Skeletal muscle tissue (tissue), 4 donors: ENCODE measurements around the gene FUOM. TPM values are rescaled to one million over a fixed set of nuclear protein-coding genes. Genes with fewer than 3 reads are reported as not detected.

ENCODE experiments used
- H3K27ac ChIP-seq: one replicate; pipeline ENCODE4 v1.7.0; 2013; ENCODE audit warnings: mild to moderate bottlenecking, low read depth, low read length, inconsistent platforms
- H3K27me3 ChIP-seq, 3 donors: one replicate each; pipeline ENCODE4 v1.7.0; 2013; ENCODE audit warnings: low read length in 3 of 3; ENCODE audit not compliant: control insufficient read depth in 3 of 3, insufficient read depth in 3 of 3
- H3K36me3 ChIP-seq, 3 donors: one replicate each; pipeline ENCODE4 v1.7.0; 2013; ENCODE audit warnings: low read length in 3 of 3; ENCODE audit not compliant: control insufficient read depth in 3 of 3, insufficient read depth in 3 of 3
- H3K4me1 ChIP-seq, 3 donors: one replicate each; pipeline ENCODE4 v1.7.0; 2013; ENCODE audit warnings: low read length in 3 of 3, mild to moderate bottlenecking in 3 of 3; ENCODE audit not compliant: control insufficient read depth in 3 of 3, insufficient read depth in 3 of 3
- H3K4me3 ChIP-seq, 3 donors: one replicate each; pipeline ENCODE4 v1.7.0; 2013; ENCODE audit warnings: low read length in 3 of 3
- H3K9ac ChIP-seq, 3 donors: one replicate each; pipeline ENCODE4 v1.7.0; 2013; ENCODE audit warnings: low read length in 3 of 3, mild to moderate bottlenecking in 3 of 3, moderate library complexity in 2 of 3, low read depth in 1 of 3
- H3K9me3 ChIP-seq, 3 donors: one replicate each; pipeline ENCODE4 v1.7.0; 2013; ENCODE audit warnings: low read length in 3 of 3; ENCODE audit not compliant: control insufficient read depth in 3 of 3
- total RNA-seq: library from RNA; depleted of rRNA; stranded (reverse); fragments of >200 nt; gene quantifications from one replicate; pipeline ENCODE4 v1.2.3, GENCODE V29; 2014
- donor health status: Osteomylitis.

FUOM gene
- total RNA-seq, 1 donor from 2014 or later: 9.4 TPM

DNA sequence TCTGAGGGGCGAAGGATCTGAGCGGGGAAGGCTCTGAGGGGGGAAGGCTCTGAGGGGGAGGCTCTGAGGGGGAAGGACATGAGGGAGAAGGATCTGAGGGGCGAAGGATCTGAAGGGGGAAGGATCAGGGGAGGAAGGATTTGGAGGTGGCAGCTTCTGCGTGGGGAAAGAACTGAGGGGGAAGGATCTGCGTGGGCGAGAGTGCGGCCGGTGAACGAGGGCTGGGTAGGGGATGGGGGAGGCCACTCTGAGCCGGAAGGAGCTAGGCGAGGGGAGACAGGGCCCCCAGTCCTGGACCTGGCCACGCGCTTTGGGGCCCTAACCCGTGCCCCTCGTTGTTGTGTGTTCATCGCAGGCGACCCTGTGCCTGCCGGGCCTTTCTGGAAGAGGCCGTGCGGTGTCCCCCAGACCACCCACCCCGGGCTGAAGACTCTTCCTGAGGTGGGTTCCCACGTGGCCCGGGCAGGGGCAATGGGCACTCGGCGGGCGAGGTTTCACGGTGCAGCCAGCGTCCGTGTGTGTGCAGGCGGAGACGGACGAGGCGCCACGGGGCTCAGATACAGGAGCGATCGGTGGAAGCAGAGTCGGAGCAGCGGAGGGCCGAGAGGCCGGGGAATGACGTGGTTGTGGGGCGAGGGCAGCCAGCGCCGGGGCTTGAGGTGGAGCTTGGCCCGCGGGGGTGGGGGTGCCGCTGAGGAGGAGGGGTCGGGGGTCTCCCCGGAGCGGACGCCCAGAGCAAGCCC is 23.1 kb downstream of the FUOM start:
- peaks cover 8 to 14% (median 9%) of the 10 kb centered on the region in 3 donors for H3K4me1 ChIP-seq
- no peak overlapping the region for H3K9ac ChIP-seq
- H3K9me3 ChIP-seq: no peaks in the 10 kb centered on the region
- H3K4me3 ChIP-seq: no peak overlapping the region
- no peak overlapping the region for H3K27ac ChIP-seq
- no peaks in the 10 kb centered on the region for H3K36me3 ChIP-seq
- H3K27me3 ChIP-seq: peaks cover 66 to 79% (median 77%) of the 10 kb centered on the region in 3 donors

DNA sequence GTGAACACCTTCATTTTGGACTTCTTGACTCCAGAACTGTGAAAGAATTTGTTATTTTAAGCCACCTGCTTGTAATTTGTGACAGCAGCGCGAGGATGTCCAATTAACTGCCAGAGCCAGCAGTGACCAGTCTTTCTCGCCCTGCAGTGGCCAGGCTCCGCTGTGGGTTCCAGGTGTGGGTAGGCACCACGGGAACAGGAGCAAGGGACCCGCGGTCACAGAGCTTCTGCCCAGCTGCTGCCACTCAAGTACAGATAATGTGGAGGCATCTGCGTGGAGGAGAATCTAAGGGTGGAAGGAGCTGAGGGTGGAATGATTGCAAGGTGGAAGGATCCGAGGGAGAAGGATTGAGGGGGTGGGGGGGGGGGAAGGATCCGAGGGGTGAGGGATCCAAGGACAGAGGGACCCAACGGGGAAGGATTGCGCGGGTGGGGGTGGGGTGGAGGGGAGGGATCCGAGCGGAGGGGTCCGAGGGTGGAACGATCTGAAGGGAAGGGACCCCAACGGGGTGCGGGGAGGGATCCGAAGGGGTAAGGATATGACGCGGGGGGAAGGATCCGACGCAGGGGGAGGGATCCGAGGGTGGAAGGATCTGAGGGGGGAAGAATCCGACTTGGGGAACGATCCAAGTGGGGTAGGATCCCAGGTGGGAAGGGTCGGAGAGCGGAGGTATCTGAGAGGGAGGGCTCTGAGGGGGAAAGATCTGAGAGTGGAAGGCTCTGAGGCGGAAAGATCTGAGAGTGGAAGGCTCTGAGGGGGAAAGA is 24.7 kb downstream of the FUOM start:
- peaks cover 8 to 15% (median 13%) of the 10 kb centered on the region in 3 donors for H3K4me1 ChIP-seq
- no peak overlapping the region for H3K27ac ChIP-seq
- no peaks in the 10 kb centered on the region for H3K9me3 ChIP-seq
- no peak overlapping the region for H3K9ac ChIP-seq
- H3K36me3 ChIP-seq: no peaks in the 10 kb centered on the region
- no peak overlapping the region for H3K4me3 ChIP-seq
- peaks cover 65 to 80% (median 77%) of the 10 kb centered on the region in 3 donors for H3K27me3 ChIP-seq

DNA sequence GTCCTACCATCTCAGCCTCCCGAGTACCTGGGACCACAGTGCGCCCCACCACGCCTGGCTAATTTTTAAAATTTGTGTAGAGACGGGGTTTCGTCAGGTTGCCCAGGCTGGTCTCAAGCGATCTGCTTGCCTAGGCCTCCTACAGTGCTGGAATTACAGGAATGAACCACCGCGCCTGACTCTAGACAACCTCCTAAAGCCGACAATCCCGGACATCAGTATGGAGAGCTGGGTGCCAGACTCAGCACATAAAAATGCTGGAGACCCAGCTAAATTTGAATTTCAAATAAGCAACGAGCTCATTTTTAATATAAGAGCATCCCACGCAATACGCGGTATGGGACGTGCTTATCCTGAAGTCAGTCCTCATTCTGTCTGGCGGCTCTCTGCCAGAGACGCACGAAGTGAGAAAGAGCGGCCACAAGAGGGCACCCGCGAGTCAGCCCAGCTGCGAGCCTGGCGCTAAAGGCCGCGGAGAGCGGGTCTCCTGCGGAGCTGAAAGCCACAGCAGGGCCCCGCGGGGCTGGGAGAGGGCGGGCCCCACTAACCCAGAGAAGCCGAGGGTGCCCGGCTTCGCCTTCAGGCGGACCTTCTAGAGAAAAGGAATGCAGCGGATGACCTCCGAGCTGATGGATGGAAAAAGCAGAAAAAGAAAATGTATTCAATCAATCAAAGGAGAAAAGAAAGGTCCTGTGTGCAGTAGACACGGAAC is 28.2 kb downstream of the FUOM start:
- no peaks in the 10 kb centered on the region for H3K9me3 ChIP-seq
- peaks cover 7 to 17% (median 13%) of the 10 kb centered on the region in 3 donors for H3K4me1 ChIP-seq
- peak overlapping the region in 1 of 3 donors; percentile 50 for H3K9ac ChIP-seq
- no peaks in the 10 kb centered on the region for H3K36me3 ChIP-seq
- no peak overlapping the region for H3K27ac ChIP-seq
- H3K4me3 ChIP-seq: no peak overlapping the region
- H3K27me3 ChIP-seq: peaks cover 68 to 80% (median 77%) of the 10 kb centered on the region in 3 donors

DNA sequence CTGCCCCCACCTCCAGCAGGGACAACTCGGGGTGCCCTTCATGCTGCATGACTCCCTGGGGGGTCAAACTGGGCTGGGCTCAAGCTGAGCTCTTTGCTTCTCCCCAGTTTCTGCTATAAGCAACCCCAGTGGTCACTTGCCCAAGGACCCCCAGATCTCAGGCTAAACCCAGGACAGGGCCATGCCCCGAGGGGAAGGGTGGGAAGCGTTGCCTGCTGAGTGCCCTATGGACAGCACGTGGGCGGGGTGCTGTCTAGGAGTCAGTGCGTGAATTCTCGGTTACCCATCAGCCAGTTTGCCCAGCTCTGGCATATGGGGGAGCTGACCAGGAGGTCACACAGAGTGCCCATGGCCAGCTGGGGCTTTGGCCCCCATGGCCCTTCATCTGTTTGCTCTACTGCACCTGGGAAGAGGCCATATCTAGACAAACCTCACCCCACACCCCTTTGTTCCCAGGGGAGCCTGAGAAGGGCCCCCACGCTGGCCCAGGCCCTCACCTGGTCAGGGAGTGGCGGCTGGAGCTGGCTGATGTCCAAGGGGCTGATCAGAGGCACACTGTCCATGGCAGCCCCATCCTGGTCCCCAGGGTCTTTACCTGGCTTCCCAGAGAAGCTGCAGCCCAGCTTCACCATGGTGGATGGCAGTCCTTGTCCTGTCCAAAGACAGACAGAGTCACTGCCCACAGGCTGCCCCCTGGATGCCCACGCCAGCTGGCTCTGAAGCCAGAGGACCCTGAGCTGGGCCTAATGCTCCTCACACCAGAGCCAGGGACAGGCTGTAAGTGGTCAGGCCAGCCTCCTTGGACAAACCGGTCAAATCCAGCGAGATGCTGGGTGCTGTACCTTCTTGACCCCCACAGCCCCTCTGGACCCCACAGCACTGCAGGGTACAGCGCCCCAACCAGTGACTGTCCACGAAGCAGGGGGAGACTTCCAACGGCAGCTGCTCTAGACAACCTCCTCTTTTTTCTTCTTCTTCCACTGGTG is 29.2 kb downstream of the FUOM start:
- peak overlapping the region in 1 of 3 donors; percentile 8 for H3K9ac ChIP-seq
- no peak overlapping the region for H3K27ac ChIP-seq
- H3K4me3 ChIP-seq: no peak overlapping the region
- peaks cover 7 to 17% (median 13%) of the 10 kb centered on the region in 3 donors for H3K4me1 ChIP-seq
- H3K27me3 ChIP-seq: peaks cover 65 to 79% (median 74%) of the 10 kb centered on the region in 3 donors
- H3K36me3 ChIP-seq: no peaks in the 10 kb centered on the region
- H3K9me3 ChIP-seq: no peaks in the 10 kb centered on the region

- Histone ChIP-seq H3K4me1 (peaks cover 7 to 17% (median 13%) of the 10 kb centered on the region in 3 donors), H3K27ac (no peak overlapping the region), H3K36me3 (no peaks in the 10 kb centered on the region), H3K27me3 (peaks cover 65 to 75% (median 72%) of the 10 kb centered on the region in 3 donors), H3K9ac (no peak overlapping the region), H3K9me3 (no peaks in the 10 kb centered on the region), H3K4me3 (no peak overlapping the region)
Observed at GRCh38 chr10:133327651-133328357, 30.0 kb downstream of the FUOM start.

- Histone ChIP-seq H3K9me3 (no peaks in the 10 kb centered on the region), H3K4me3 (no peak overlapping the region), H3K27ac (no peak overlapping the region), H3K4me1 (peaks cover 7 to 17% (median 13%) of the 10 kb centered on the region in 3 donors), H3K27me3 (peaks cover 57 to 67% (median 64%) of the 10 kb centered on the region in 3 donors), H3K36me3 (no peaks in the 10 kb centered on the region), H3K9ac (no peak overlapping the region)
Observed at GRCh38 chr10:133326745-133327650, 30.8 kb downstream of the FUOM start.

- Histone ChIP-seq H3K9me3 (no peaks in the 10 kb centered on the region), H3K4me3 (peak overlapping the region in 2 of 3 donors; percentile 4 to 35), H3K36me3 (no peaks in the 10 kb centered on the region), H3K4me1 (peaks cover 7 to 17% (median 13%) of the 10 kb centered on the region in 3 donors), H3K9ac (no peak overlapping the region), H3K27me3 (peaks cover 51 to 60% (median 56%) of the 10 kb centered on the region in 3 donors), H3K27ac (no peak overlapping the region)
Observed at GRCh38 chr10:133326223-133326551, 31.6 kb downstream of the FUOM start.

- Histone ChIP-seq H3K36me3 (no peaks in the 10 kb centered on the region), H3K9me3 (no peaks in the 10 kb centered on the region), H3K27me3 (peaks cover 45 to 55% (median 55%) of the 10 kb centered on the region in 3 donors), H3K4me3 (peak overlapping the region in 2 of 3 donors; percentile 4 to 45), H3K9ac (no peak overlapping the region), H3K4me1 (peaks cover 7 to 17% (median 13%) of the 10 kb centered on the region in 3 donors), H3K27ac (no peak overlapping the region)
Observed at GRCh38 chr10:133325440-133326222, 32.2 kb downstream of the FUOM start.
